Ishikawa (cell line): Measurements from ENCODE around the gene EFHD2.

Source experiments
- CEBPB ChIP-seq: IDR thresholded peaks from 2 replicates; pipeline ENCODE4 v1.6.1; 2012
- CREB1 ChIP-seq: IDR thresholded peaks from 2 replicates; pipeline ENCODE4 v1.6.1; 2012; ENCODE audit warnings: low read depth
- EGR1 ChIP-seq: IDR thresholded peaks from 2 replicates; pipeline ENCODE4 v1.6.1; 2012
- EP300 ChIP-seq: IDR thresholded peaks from 2 replicates; pipeline ENCODE4 v1.6.1; 2012; ENCODE audit warnings: borderline replicate concordance
- FOXM1 ChIP-seq: IDR thresholded peaks from 2 replicates; pipeline ENCODE4 v1.6.1; 2012; ENCODE audit warnings: low read depth, borderline replicate concordance
- MAX ChIP-seq: IDR thresholded peaks from 2 replicates; pipeline ENCODE4 v1.6.1; 2012
- NFIC ChIP-seq: IDR thresholded peaks from 2 replicates; pipeline ENCODE4 v1.6.1; 2012
- RAD21 ChIP-seq: IDR thresholded peaks from 2 replicates; pipeline ENCODE4 v1.6.1; 2012; ENCODE audit warnings: low read depth
- REST ChIP-seq: IDR thresholded peaks from 2 replicates; pipeline ENCODE4 v1.6.1; 2012; ENCODE audit warnings: low read depth, mild to moderate bottlenecking
- TAF1 ChIP-seq: IDR thresholded peaks from 2 replicates; pipeline ENCODE4 v1.6.1; 2012; ENCODE audit warnings: low read depth, mild to moderate bottlenecking
- TCF12 ChIP-seq: IDR thresholded peaks from 2 replicates; pipeline ENCODE4 v1.6.1; 2012; ENCODE audit warnings: low read depth
- TEAD4 ChIP-seq: IDR thresholded peaks from 2 replicates; pipeline ENCODE4 v1.6.1; 2012
- YY1 ChIP-seq: IDR thresholded peaks from 2 replicates; pipeline ENCODE4 v1.6.1; 2012; ENCODE audit warnings: low read depth
- ZBTB7A ChIP-seq: IDR thresholded peaks from 2 replicates; pipeline ENCODE4 v1.6.1; 2012; ENCODE audit warnings: low read depth
- TF ChIP-seq, protein P1 (sequence below): IDR thresholded peaks from 2 replicates; pipeline ENCODE4 v1.6.1; 2012

The EFHD2 gene

GRCh38 chr1:15401391-15402055, 8.2 kb upstream of the EFHD2 start:
- no peak for TF ChIP-seq RAD21

GRCh38 chr1:15402809-15403450, 6.8 kb upstream of the EFHD2 start:
- TF ChIP-seq REST (no peak), CEBPB (no peak), TCF12 (no peak), EP300 (no peak), NFIC (no peak), YY1 (no peak), MAX (no peak), TEAD4 (no peak), RAD21 (no peak), ZBTB7A (no peak), FOXM1 (no peak), TAF1 (no peak), CREB1 (no peak), EGR1 (no peak)
- TF ChIP-seq, protein P1, sequence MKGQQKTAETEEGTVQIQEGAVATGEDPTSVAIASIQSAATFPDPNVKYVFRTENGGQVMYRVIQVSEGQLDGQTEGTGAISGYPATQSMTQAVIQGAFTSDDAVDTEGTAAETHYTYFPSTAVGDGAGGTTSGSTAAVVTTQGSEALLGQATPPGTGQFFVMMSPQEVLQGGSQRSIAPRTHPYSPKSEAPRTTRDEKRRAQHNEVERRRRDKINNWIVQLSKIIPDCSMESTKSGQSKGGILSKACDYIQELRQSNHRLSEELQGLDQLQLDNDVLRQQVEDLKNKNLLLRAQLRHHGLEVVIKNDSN, result no peak

- TF ChIP-seq CREB1 (no peak), TCF12 (no peak), MAX (no peak), FOXM1 (no peak), TAF1 (no peak), CEBPB (no peak), RAD21 (no peak), ZBTB7A (no peak), EP300 (no peak), NFIC (no peak), TEAD4 (no peak), YY1 (no peak), REST (no peak), EGR1 (no peak)
- TF ChIP-seq, protein P1, result no peak
These were observed 5.6 kb upstream of the EFHD2 start for GRCh38 chr1:15403962-15404580.

DNA sequence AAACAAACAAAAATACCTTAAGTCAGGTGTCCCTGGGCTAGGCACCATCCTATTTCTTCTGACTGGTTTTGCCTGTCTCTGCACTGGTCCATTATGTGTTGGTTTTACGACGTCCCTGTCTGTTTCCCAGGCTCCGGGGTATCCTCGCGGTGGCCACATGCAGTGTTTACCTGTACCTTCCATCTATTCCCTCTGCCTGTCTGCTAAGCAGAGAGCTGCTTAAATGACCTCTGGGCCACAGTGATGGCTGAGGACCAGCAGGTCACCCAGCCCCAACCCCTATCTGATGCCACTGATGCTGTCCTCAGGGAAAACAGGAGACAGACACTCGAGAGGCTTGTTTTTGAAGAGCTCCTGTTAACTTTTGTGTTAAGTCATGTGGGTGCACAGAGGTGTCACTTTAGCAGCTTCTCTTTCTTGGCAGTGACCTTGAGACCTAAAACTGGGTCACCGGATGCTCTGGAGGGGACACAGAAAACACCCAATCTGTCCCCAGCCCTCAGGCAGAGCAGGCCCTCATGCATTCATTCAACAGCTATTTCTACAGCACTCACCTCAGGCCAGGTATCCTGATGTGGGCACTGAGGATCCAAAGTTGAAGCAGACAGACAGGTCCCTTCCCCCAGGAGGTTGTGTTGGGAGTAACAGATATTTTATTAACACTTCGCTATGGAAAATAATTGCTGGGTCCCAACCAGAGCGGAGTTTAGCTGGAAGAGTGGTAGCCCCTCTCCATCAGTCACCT, 4.4 kb upstream of the EFHD2 start:
- TF ChIP-seq FOXM1, result no peak
- no peak for TF ChIP-seq CREB1
- no peak for TF ChIP-seq REST
- TF ChIP-seq NFIC, result no peak
- no peak for TF ChIP-seq TCF12
- TF ChIP-seq TEAD4, result no peak
- TF ChIP-seq EP300, result no peak
- no peak for TF ChIP-seq EGR1
- no peak for TF ChIP-seq TAF1
- TF ChIP-seq MAX, result no peak
- no peak for TF ChIP-seq RAD21
- no peak for TF ChIP-seq ZBTB7A
- no peak for TF ChIP-seq YY1
- TF ChIP-seq, protein P1, result no peak
- no peak for TF ChIP-seq CEBPB
